SU-DHL-6 (cell line): Measurements from ENCODE around the gene PCYT1B.

ENCODE experiments used
- H2AFZ ChIP-seq: fragments of 200-600 bp; sonication (generic); 2 replicates; pipeline ENCODE4 v1.6.1; 2014; ENCODE audit warnings: low read depth, mild to moderate bottlenecking, moderate library complexity, mixed read lengths, antibody characterized with exemption, low read length; ENCODE audit not compliant: severe bottlenecking
- H3F3A ChIP-seq: fragments of 200-600 bp; shearing (Covaris generic); 2 replicates; pipeline ENCODE4 v1.6.0; 2016; ENCODE audit warnings: antibody characterized with exemption, mild to moderate bottlenecking; ENCODE audit not compliant: insufficient read depth
- H3K27ac ChIP-seq: fragments of 200-600 bp; sonication (generic); 2 replicates; pipeline ENCODE4 v1.5.1; 2016; ENCODE audit warnings: low read depth, mild to moderate bottlenecking, low read length, moderate library complexity, mixed read lengths
- H3K27me3 ChIP-seq: fragments of 200-600 bp; sonication (generic), shearing (Covaris generic); 2 replicates; pipeline ENCODE4 v1.6.0; 2014; ENCODE audit warnings: mild to moderate bottlenecking, low read length
- H3K36me3 ChIP-seq: fragments of 200-600 bp; sonication (generic); 2 replicates; pipeline ENCODE4 v1.6.1; 2014; ENCODE audit warnings: mild to moderate bottlenecking, low read length, mixed read lengths
- H3K4me2 ChIP-seq: fragments of 300-600, 200-600 bp; shearing (Covaris generic), sonication (generic); 2 replicates; pipeline ENCODE4 v1.6.0; 2014; ENCODE audit warnings: low read length, low read depth, mild to moderate bottlenecking; ENCODE audit not compliant: poor library complexity, severe bottlenecking
- H3K4me3 ChIP-seq: fragments of 200-600 bp; sonication (generic); 2 replicates; pipeline ENCODE4 v1.5.1; 2014; ENCODE audit warnings: antibody characterized with exemption, low read length, mild to moderate bottlenecking, mixed read lengths; ENCODE audit not compliant: insufficient read depth, poor library complexity, severe bottlenecking
- H3K79me2 ChIP-seq: fragments of 200-600 bp; sonication (generic); 2 replicates; pipeline ENCODE4 v1.6.1; 2014; ENCODE audit warnings: mild to moderate bottlenecking, low read length, moderate library complexity; ENCODE audit not compliant: insufficient read depth
- H3K9ac ChIP-seq: fragments of 200-600 bp; sonication (generic); 2 replicates; pipeline ENCODE4 v1.7.0; 2014; ENCODE audit warnings: mild to moderate bottlenecking, low read length
- H3K9me2 ChIP-seq: fragments of 200-600 bp; sonication (generic); replicated peaks from 2 replicates; pipeline ENCODE4 v1.6.1; 2014; ENCODE audit warnings: low read length; ENCODE audit not compliant: insufficient read depth
- H3K9me3 ChIP-seq: fragments of 200-600 bp; sonication (generic); 2 replicates; pipeline ENCODE4 v1.6.1; 2014; ENCODE audit warnings: low read length, mixed read lengths; ENCODE audit not compliant: insufficient read depth
- H4K20me1 ChIP-seq: fragments of 200-600 bp; sonication (generic); 2 replicates; pipeline ENCODE4 v1.6.1; 2014; ENCODE audit warnings: low read depth, mild to moderate bottlenecking, antibody characterized with exemption, low read length, moderate library complexity, mixed read lengths
- EZH2phosphoT487 ChIP-seq: fragments of 200-600 bp; sonication (generic), shearing (Covaris generic); conservative IDR thresholded peaks from 2 replicates; pipeline ENCODE4 v1.6.1; 2018; ENCODE audit warnings: mild to moderate bottlenecking, antibody characterized with exemption, low read length, moderate library complexity, mixed read lengths
- TF ChIP-seq, protein P1 (sequence below): fragments of 200-600 bp; sonication (generic); IDR thresholded peaks from one replicate; pipeline ENCODE4 v1.5.1; 2017; ENCODE audit warnings: antibody characterized with exemption, mild to moderate bottlenecking, low read length, moderate library complexity; ENCODE audit not compliant: insufficient read depth, poor library complexity, severe bottlenecking

PCYT1B gene

DNA sequence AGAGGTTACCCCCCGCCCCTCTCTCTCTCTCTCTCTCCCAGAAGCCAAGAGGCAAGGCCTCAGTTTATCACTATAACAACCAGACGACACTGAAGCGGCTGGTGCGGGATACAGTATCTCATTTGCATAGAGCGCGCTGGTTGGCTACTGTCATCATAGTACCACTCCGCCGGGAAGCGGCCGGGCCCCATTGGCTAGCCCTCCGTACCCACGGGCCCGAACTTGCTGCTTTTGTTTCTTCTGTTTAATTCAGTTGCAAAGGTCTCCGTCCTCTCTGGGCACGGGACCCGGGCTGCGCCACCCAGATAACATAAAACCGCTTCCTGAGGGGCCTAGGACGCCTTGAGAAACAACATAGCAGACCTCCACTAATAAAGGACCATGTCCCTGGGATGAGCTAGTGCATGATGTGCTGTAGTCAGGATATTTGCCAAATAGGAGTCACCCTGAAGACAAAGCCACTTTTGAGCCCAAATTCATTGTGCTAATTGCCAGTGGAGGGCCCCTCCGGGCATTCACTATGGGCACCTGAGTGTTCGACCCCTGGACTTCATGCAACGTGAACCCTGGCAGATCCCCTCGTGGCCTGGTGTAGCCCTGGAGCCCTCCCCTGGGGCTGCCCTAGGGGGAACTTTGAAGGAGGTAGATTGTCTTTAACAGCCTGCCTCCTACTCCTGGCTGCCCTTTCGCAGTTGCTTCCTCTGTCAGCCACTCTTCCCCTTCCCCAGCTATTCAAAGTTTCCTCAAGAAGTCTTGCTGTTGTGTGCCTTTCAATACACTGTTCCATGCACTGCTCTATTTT lies at the start of gene PCYT1B:
TSS of gene PCYT1B (minus strand) at position 91 of the 802 bp plus-strand sequence. CDS start 242 bp downstream, outside the sequence.
- Histone ChIP-seq H3K4me2 (peak within 1 kb of the TSS; percentile 53), H3K27ac (no peak within 1 kb of the TSS), H2AFZ (peak within 1 kb of the TSS; percentile 93), H3K9me3 (no peaks in the 10 kb centered on the region), H4K20me1 (no peaks in the 10 kb centered on the region), H3K9ac (no peak within 1 kb of the TSS; the same call in 1 of the 2 replicates), H3K36me3 (no peaks in the 10 kb centered on the region), H3K79me2 (no peaks in the 10 kb centered on the region), H3K27me3 (no peaks in the 10 kb centered on the region), H3F3A (no peaks in the 10 kb centered on the region), H3K9me2 (no peaks in the 10 kb centered on the region), H3K4me3 (no peak within 1 kb of the TSS)
- TF ChIP-seq, protein P1, sequence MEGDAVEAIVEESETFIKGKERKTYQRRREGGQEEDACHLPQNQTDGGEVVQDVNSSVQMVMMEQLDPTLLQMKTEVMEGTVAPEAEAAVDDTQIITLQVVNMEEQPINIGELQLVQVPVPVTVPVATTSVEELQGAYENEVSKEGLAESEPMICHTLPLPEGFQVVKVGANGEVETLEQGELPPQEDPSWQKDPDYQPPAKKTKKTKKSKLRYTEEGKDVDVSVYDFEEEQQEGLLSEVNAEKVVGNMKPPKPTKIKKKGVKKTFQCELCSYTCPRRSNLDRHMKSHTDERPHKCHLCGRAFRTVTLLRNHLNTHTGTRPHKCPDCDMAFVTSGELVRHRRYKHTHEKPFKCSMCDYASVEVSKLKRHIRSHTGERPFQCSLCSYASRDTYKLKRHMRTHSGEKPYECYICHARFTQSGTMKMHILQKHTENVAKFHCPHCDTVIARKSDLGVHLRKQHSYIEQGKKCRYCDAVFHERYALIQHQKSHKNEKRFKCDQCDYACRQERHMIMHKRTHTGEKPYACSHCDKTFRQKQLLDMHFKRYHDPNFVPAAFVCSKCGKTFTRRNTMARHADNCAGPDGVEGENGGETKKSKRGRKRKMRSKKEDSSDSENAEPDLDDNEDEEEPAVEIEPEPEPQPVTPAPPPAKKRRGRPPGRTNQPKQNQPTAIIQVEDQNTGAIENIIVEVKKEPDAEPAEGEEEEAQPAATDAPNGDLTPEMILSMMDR, result no peak
- no peak for TF ChIP-seq EZH2phosphoT487

DNA sequence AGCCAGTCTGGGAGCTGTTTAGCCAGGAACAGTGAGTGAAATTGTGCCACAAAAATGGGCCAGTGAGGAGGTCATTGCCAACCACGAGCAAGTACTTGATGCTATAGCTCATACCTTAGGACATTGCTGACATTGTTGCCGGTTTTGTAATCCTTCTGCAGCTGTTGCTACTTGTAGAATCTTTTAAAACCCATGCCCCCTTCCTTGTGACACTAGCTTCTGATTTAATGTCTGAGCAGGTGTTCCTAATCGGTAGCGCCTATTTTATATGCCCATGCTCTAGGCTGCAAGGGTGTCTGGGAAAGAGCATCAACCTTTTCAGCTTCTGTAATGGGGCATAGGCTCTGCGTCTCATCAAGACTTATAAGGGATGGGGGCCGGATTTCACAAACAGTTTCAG lies 49.1 kb upstream of the PCYT1B start:
- Histone ChIP-seq H4K20me1 (no peaks in the 10 kb centered on the region), H3K9ac (peak overlapping the region; percentile 82), H3K9me2 (no peaks in the 10 kb centered on the region), H3K79me2 (peaks cover 53% of the 10 kb centered on the region), H2AFZ (no peak overlapping the region), H3K4me2 (peak overlapping the region; percentile 79), H3K36me3 (no peaks in the 10 kb centered on the region), H3K27ac (no peak overlapping the region), H3K9me3 (no peaks in the 10 kb centered on the region), H3K27me3 (no peaks in the 10 kb centered on the region), H3F3A (no peaks in the 10 kb centered on the region), H3K4me3 (peak overlapping the region; percentile 3)
- TF ChIP-seq EZH2phosphoT487, result no peak
- TF ChIP-seq, protein P1, result no peak

DNA sequence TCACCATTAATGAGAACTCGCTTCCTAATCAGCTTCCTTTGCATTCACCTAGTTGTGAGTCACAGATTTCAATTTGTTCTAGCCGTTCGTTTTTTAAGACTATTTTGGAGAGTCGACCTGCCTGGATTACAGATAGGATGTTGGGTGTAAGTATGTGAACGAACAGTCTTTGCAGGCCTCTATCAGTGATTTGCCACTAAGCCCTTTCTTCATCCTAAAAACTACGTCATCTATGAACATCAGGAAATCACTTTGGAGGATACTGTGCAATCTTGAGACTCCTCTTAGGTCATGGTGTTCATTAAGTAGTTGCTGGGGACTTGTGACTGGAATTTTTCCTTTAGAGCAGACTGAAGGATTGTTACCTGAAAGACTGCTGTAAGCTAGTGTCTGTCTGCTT lies 47.7 kb upstream of the PCYT1B start:
- H2AFZ ChIP-seq, result no peak overlapping the region
- H3F3A ChIP-seq, result no peaks in the 10 kb centered on the region
- peak overlapping the region; percentile 85 for H3K4me3 ChIP-seq
- H3K79me2 ChIP-seq, result peaks cover 53% of the 10 kb centered on the region
- TF ChIP-seq, protein P1, result no peak
- TF ChIP-seq EZH2phosphoT487, result no peak
- no peaks in the 10 kb centered on the region for H3K9me3 ChIP-seq
- H3K36me3 ChIP-seq, result no peaks in the 10 kb centered on the region
- H3K9ac ChIP-seq, result peak overlapping the region; percentile 82
- no peaks in the 10 kb centered on the region for H3K27me3 ChIP-seq
- H4K20me1 ChIP-seq, result no peaks in the 10 kb centered on the region
- H3K9me2 ChIP-seq, result no peaks in the 10 kb centered on the region
- no peak overlapping the region for H3K27ac ChIP-seq
- peak overlapping the region; percentile 79 for H3K4me2 ChIP-seq
